ENCODE data around the gene SMG7.

SMG7 gene

DNA sequence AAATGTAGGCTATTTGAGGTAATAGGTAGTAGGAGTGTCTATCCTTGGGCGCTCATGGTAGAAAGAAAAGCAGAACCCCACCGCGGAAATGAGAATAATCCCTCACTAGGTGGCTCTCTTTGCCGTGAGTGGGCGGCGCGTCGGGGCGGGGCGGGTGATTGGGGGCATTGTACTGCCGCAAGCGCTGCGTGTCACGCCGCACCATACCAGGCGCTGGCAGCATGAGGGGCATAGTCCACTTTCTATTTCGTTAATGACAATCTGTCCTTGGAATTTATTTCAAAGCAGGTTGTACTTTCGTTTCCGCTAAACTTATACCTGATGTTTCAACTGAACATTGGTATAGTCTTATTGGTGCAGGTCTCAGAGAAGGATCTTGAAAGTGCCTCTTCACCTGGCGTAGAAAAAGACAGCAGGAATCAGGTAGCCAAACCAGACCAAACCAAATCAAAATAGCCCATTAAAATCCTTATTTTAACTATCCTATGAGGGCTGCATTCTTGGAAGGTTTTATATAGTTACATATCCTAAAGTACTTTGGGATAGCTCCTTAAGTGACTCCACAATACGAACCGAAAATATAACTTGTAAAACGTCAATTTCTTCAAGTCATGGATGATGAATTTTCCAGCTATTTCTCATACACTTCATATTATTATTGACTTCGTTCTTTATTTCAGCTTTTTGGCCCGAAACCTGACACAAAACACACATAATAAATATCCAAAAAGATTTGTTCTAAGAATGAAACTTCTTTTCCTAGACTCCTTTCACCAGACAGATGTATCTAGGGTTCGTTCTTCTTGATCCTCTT lies 1.9 kb upstream of the SMG7 start:
- peak; percentile 90 for DNase-seq

- DNase-seq, result peak; percentile 81
Observed at GRCh38 chr1:183470961-183471742, 1.1 kb upstream of the SMG7 start.

- peak; percentile 97 for DNase-seq
Observed at GRCh38 chr1:183471743-183472487, 384 bp upstream of the SMG7 start.

GRCh38 chr1:183473217-183473536 lies 878 bp downstream of the SMG7 start:
- no peak for DNase-seq

DNA sequence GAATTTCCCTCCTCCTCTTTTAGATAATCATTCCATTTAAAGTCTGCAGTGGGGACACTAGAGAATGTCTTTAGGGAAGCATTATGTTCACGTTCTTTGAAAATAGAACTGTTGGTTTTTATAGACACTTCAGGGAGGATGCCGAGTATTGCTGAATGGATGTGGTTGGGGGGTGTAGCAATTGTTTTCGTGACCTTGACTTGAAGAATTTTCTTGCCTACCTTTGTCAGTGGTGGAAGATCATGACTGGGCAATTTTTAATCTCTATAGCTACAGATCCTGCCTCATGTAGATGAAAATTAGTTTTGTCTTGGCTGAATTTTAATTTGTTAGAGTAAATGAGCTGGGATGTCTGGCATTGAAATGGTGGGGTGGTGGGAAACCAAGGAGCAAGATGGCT lies 3.8 kb downstream of the SMG7 start:
- no peak for DNase-seq

DNA sequence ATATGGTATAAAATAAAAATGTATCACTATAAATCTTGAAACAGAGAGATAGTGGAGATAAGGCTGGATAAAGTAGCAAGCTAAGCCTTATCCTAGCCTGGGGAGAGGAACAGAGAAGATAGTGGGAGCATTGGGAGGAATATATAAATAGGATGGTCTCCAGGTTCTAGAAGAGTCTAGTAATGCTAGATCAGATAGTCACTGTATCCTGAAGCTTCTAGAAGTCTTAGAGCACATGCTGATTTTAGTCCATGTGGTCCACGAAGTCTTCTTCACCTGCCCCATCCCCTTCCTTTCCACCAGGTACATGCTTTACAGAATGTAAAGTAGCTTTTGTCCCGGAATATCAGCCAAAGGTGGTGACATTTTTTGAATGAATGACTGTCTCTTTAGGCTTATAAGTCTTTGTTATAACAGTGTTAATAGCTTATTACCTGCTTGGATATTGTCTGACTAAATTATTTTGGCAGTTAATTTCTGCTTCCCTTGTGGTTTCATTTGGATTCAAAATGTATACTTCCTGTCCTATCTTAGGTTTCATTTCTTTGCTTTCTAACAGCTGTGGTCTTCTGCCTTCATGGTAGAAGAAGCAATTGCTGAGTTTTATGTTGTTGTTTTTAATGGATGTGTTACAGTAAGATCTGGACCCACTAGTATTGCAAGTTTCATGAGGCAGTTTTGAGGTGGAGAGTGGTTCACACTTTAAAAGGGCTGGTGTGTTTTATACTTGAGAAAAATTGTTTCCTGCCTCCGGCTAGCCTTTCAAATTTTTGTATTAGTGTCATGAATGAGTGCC lies 5.9 kb downstream of the SMG7 start:
- DNase-seq, result no peak

- DNase-seq, result no peak
Observed at GRCh38 chr1:183480971-183481441, 8.7 kb downstream of the SMG7 start.

- DNase-seq, result no peak
Observed at GRCh38 chr1:183483224-183483623, 10.9 kb downstream of the SMG7 start.

GRCh38 chr1:183484254-183484653 lies 12.0 kb downstream of the SMG7 start:
- no peak for DNase-seq

DNA sequence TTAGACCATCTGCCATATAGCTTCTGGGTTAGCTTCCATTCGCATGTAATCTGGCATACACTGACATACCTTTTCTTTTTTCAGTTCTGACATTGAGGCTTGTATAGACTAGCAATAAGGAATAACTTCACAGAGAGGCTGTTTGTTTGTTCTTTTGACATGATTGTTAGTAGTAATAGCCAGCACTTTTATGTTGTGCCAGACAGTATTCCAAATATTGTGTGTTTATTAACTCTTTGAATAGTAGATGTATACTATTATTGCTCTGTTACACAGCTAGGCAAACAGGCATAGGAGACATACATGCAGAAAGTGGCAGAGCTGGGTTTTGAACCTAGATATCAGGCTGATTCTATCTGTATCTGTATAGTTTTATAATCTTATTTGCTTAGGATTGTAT lies 12.6 kb downstream of the SMG7 start:
- DNase-seq, result no peak

DNA sequence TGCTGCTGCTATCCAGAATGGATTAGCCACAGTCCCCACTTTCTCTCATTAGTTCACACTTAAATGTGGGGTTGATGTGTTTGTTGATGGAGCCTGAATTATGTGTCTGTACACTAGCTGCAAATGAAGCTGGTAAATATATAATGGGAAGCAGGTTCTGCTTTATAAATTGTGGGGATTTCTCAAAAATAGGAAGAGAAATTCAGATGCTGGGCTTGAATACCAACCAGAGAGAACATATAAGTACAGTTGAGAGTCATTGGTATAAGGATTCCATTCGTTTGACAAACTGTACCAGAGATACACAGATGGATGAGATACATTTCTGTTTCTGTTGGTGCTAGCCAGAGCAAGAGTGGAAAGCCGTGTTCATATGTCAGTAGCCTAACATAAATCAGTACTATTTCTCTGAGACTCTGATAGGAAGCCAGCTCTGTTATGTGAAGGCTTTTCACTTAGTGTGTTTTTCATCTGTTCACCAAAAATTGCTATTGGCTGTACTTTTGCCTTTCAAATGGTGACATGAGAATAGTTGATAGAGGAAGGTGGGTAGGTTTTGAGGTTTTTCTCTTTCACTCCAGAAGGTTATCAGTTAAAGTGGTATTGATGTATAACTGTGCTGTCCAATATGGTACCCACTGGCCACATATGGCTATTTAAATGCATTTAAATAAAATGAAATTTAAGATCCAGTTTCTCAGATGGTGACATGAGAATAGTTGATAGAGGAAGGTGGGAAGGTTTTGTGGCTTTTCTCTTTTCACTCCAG lies 15.6 kb downstream of the SMG7 start:
- DNase-seq, result no peak

DNA sequence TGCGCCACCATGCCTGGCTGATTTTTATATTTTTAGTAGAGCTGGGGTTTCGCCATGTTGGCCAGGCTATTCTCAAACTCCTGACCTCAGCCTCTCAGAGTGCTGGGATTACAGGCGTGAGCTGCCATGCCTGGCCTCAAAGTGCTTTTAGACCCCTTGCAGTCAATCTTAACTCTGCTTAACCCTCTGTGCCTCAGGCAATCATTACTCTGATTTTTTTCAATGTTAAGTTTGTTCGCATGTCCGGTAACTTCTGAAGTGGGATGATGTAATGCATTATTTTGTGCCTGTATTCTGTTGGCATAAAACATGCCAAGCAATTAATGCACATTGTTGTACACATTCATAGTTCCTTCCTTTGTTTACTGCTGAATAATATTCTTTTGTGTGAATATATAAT lies 18.6 kb downstream of the SMG7 start:
- DNase-seq, result no peak

- no peak for DNase-seq
Observed at GRCh38 chr1:183493540-183494245, 21.4 kb downstream of the SMG7 start.

DNA sequence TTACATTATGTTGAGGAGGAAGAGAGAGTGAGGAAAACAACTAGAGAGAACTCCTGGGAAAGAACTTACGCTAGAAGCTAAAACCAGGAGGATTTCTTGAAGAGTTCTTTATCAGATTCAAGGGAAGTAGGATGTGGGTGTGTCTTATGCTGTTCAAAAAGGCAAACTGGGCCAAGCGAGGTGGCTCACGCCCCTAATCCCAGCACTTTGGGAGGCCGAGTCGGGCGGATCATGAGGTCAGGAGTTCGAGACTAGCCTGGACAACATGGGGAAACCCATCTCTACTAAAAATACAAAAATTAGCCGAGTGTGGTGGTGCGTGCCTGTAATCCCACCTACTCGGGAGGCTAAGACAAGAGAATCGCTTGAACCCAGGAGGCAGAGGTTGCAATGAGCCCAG lies 23.1 kb downstream of the SMG7 start:
- DNase-seq, result no peak

- no peak for DNase-seq
Observed at GRCh38 chr1:183497218-183497617, 24.9 kb downstream of the SMG7 start.

DNA sequence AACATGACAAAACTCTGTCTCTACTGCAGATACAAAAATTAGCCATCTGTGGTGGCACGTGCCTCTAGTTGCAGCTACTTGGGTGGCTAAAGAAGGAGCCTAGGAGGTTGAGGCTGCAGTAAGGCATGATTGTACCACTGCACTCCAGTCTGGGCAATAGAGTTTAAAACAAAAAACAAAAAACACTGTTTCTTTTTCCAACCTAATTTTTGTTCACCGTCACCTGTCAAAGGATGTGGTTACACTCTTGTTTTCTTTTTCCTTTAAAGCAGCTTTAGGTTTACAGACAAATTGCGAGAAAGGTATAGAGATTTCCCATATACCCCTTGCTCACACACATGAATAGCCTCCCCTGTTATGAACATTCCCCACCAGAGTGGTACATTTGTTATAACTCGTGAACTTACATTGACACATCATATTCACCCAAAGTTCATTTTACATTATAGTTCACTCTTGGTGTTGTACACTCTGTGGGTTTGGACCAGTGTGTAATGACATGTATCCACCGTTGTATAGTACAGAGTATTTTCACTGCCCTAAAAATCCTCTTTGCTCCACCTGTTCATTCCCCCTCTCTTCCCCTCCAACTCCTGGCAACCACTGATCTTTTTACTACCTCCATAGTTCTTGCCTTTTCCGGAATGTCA lies 26.2 kb downstream of the SMG7 start:
- DNase-seq, result no peak

DNA sequence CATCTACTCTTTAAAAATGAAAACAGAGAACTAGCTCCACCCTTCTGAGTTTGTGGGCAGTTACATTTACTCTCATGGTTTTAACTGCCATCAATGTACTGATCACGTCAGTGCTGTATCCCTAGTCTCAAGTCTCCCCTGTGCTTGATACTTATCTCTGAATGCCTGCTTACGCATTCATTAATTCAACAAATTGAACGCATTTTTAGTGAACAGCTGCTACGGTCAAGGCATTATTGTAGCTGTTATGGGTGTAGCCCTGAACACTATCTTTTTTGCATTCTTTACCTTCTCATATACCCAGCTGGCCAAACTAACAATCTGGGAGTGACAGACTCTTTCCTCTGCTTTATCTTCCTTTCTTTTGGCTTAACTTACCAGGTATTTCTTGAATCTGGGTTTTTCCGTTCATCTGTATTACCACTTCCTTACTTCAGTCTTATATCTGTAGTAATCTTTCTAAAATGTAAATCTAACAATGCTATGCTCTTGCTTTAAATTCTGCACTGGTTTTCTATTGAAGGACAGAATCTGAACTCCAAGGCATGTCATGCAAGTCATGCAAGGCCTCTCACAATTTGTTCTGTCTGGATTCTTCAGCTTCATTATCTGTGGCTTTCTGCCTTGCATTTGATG lies 33.3 kb downstream of the SMG7 start:
- no peak for DNase-seq

DNA sequence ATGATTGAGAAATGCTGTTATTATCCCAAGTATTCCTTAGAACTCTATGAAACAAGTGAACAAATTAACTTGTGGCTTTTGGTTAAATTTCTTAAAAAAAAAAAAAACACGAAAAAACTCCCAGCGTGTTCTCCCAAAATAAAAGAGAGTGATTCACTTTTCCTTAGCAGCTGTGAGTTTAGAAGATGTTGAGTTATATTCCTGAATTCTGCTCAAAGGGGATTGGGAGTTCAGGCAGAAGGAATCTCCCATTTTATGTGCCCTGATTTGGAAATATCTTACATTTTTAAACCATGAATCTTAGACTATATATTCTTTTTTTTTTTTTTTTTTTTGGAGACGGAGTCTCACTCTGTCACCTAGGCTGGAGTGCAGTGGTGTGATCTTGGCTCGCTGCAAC lies 34.3 kb downstream of the SMG7 start:
- no peak for DNase-seq

DNA sequence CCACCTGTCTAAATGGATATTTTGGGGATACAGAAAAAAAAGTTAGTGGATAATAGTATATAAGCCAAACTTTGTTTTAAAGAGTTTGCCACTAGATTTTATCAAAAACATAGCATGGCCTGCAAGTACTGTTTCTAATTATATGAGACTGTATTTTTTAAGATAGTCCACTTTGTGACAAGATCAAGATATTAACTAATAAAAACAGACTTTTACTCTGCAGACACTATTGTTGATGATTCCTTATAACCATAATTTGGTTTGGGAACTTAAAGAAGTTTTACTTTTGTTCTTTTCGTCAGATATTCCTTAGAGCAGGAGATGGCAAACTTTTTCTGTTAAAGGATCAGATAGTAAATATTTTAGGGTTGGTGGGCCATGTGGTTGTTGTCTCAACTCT lies 36.4 kb downstream of the SMG7 start:
- no peak for DNase-seq

- no peak for DNase-seq
Observed at GRCh38 chr1:183512450-183512849, 40.2 kb downstream of the SMG7 start.
